Ovary (tissue), 3 donors: ENCODE measurements around the gene NHERF1.

ENCODE experiments used
- POLR2A ChIP-seq: fragments of 450-650 bp; IDR thresholded peaks from one replicate; pipeline ENCODE4 v1.6.1; 2017; ENCODE audit warnings: antibody characterized with exemption, mild to moderate bottlenecking, moderate library complexity
- TF ChIP-seq, protein P1 (sequence below), 3 donors: fragments of 450-650 bp in 2 of 3; fragments of 200-600 bp in 1 of 3; IDR thresholded peaks; one replicate each; pipeline versions ENCODE4 v1.5.1 to v1.8.0; 2016 to 2022; ENCODE audit warnings: antibody characterized with exemption in 3 of 3, mild to moderate bottlenecking in 1 of 3
- donor health status: DM: no; HTN: no; CAD: no.

DNA sequence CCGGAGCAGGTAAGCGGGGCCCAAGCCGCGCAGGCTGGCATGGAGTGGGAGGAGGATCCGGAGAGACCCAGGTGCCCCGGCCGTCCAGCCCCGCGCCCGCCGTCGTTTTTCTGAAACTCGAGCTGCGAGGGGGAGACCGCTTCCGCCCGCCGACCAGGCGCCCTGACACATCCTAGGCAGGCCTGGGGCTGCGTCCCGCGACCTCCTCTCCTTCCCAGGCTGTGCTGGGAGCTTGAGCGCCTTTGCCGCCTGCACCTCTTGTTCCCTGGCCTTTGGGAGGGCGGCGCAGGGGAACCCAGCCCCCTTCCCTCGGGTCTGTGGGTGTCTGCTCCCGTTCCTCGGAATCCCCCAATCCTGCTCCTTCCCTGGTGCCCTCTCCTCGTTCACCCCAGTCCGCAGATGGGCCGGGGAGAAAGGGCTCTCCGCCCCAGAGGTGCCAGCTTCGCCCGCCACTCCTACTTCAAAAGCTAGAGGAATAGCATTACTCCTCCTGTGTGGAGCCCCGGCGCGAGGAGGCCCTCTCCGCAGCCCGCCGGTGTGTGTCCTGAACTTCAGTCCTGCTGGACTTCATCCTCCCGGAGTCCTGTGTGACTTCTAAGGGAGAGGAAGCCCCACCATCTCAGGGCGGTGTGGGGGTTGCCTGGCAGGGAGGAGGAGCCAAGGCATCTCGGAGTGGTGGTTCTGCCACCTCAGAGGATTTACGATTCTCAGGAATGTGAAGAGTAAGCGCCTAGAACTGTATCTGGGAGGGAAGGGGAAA is 1.0 kb downstream of the NHERF1 start:
- TF ChIP-seq, protein P1, sequence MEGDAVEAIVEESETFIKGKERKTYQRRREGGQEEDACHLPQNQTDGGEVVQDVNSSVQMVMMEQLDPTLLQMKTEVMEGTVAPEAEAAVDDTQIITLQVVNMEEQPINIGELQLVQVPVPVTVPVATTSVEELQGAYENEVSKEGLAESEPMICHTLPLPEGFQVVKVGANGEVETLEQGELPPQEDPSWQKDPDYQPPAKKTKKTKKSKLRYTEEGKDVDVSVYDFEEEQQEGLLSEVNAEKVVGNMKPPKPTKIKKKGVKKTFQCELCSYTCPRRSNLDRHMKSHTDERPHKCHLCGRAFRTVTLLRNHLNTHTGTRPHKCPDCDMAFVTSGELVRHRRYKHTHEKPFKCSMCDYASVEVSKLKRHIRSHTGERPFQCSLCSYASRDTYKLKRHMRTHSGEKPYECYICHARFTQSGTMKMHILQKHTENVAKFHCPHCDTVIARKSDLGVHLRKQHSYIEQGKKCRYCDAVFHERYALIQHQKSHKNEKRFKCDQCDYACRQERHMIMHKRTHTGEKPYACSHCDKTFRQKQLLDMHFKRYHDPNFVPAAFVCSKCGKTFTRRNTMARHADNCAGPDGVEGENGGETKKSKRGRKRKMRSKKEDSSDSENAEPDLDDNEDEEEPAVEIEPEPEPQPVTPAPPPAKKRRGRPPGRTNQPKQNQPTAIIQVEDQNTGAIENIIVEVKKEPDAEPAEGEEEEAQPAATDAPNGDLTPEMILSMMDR (IDR thresholded peaks at IDR 0.05) = no peak
- TF ChIP-seq POLR2A = no peak
